SK-N-SH (cell line): ENCODE data around the gene SUCLG2. TPM values are rescaled to one million over a fixed set of nuclear protein-coding genes. Genes with fewer than 3 reads are reported as not detected.

Source experiments
- CTCF ChIA-PET: fragments of 300-600, 350-600 bp; formaldehyde crosslinking; extraction: SDS; loops from one replicate; lab custom pipeline; 2021; lab: Yijun Ruan, JAX
- POLR2A ChIA-PET: fragments of 350-600 bp; sonication (Branson Sonifier 250); formaldehyde crosslinking; extraction: SDS; loops from one replicate; lab custom pipeline; 2020; ENCODE audit warnings: antibody characterized with exemption, inconsistent platforms; lab: Yijun Ruan, JAX
- DNase-seq: peaks from one replicate; pipeline ENCODE4 v3.0.0; 2012
- H2AFZ ChIP-seq: fragments of 200-600 bp; sonication (generic); 2 replicates; pipeline ENCODE4 v1.8.1; 2016; ENCODE audit warnings: antibody characterized with exemption, mild to moderate bottlenecking, low read depth
- H3F3A ChIP-seq: fragments of 200-600 bp; sonication (generic); replicated peaks from 2 replicates; pipeline ENCODE3; 2016; ENCODE audit warnings: antibody characterized with exemption, mild to moderate bottlenecking; ENCODE audit not compliant: insufficient read depth
- H3K27ac ChIP-seq, 2 experiments: fragments of 200-500 bp in 1 of 2; fragments of 200-600 bp in 1 of 2; sonication (Bioruptor generic) in 1 of 2; sonication (generic), shearing (Covaris generic) in 1 of 2; 2 replicates each; pipeline versions ENCODE4 v1.5.1 to v1.6.1; 2014 to 2016; ENCODE audit warnings: low read depth in 2 of 2, inconsistent platforms in 1 of 2, low read length in 1 of 2, mild to moderate bottlenecking in 1 of 2, mixed read lengths in 1 of 2
- H3K27me3 ChIP-seq: fragments of 200-600 bp; sonication (generic), shearing (Covaris generic); 2 replicates; pipeline ENCODE4 v1.6.1; 2016; ENCODE audit warnings: mixed run types; ENCODE audit not compliant: insufficient read depth
- H3K36me3 ChIP-seq, 2 experiments: fragments of 200-500 bp in 1 of 2; fragments of 200-600 bp in 1 of 2; sonication (Bioruptor generic) in 1 of 2; sonication (generic) in 1 of 2; replicated peaks in 1 of 2; 2 replicates each; pipeline versions ENCODE3 to v1.5.1; 2014 to 2016; ENCODE audit warnings: low read length in 1 of 2, mild to moderate bottlenecking in 1 of 2; ENCODE audit not compliant: insufficient read depth in 2 of 2, control insufficient read depth in 1 of 2
- H3K4me1 ChIP-seq, 2 experiments: fragments of 200-500 bp in 1 of 2; fragments of 200-600 bp in 1 of 2; sonication (Bioruptor generic) in 1 of 2; sonication (generic), shearing (Covaris generic) in 1 of 2; 2 replicates each; pipeline versions ENCODE4 v1.5.1 to v1.6.1; 2014 to 2016; ENCODE audit warnings: low read depth in 1 of 2, low read length in 1 of 2, mixed run types in 1 of 2; ENCODE audit not compliant: insufficient read depth in 2 of 2, control insufficient read depth in 1 of 2
- H3K4me2 ChIP-seq: fragments of 200-600 bp; sonication (generic), shearing (Covaris generic); 2 replicates; pipeline ENCODE4 v1.6.1; 2017; ENCODE audit warnings: mixed run types
- H3K4me3 ChIP-seq, 2 experiments: fragments of 200-500 bp in 1 of 2; fragments of 200-600 bp in 1 of 2; sonication (Bioruptor generic) in 1 of 2; sonication (generic), shearing (Covaris generic) in 1 of 2; 2 replicates each; pipeline versions ENCODE4 v1.5.1 to v1.8.1; 2014 to 2016; ENCODE audit warnings: low read depth in 2 of 2, inconsistent platforms in 1 of 2, low read length in 1 of 2, mild to moderate bottlenecking in 1 of 2, mixed read lengths in 1 of 2, moderate library complexity in 1 of 2
- H3K79me2 ChIP-seq: fragments of 200-600 bp; sonication (generic); 2 replicates; pipeline ENCODE4 v1.8.1; 2017; ENCODE audit warnings: mild to moderate bottlenecking; ENCODE audit not compliant: insufficient read depth
- H3K9ac ChIP-seq: fragments of 200-600 bp; sonication (generic); 2 replicates; pipeline ENCODE4 v1.6.1; 2017; ENCODE audit warnings: mixed run types
- H3K9me2 ChIP-seq: fragments of 200-600 bp; sonication (generic); 2 replicates; pipeline ENCODE4 v1.6.1; 2017; ENCODE audit warnings: mixed run types
- H3K9me3 ChIP-seq: fragments of 200-600 bp; sonication (generic); 2 replicates; pipeline ENCODE4 v1.6.1; 2017; ENCODE audit warnings: mixed run types, mild to moderate bottlenecking, moderate library complexity
- H4K20me1 ChIP-seq: fragments of 200-600 bp; sonication (generic); 2 replicates; pipeline ENCODE4 v1.6.1; 2017; ENCODE audit warnings: mild to moderate bottlenecking, mixed run types; ENCODE audit not compliant: insufficient read depth
- EP300 ChIP-seq, 2 experiments: IDR thresholded peaks; 2 replicates each; pipeline versions ENCODE4 v1.4.0 to v1.6.1; 2012; ENCODE audit warnings: borderline replicate concordance in 1 of 2, low read depth in 1 of 2, low read length in 1 of 2
- JUND ChIP-seq: IDR thresholded peaks from 2 replicates; pipeline ENCODE4 v1.4.0; 2012
- MEF2A ChIP-seq: IDR thresholded peaks from 2 replicates; pipeline ENCODE4 v1.4.0; 2012; ENCODE audit warnings: low read depth, borderline replicate concordance
- NFIC ChIP-seq: IDR thresholded peaks from 2 replicates; pipeline ENCODE4 v1.4.0; 2012; ENCODE audit warnings: borderline replicate concordance
- RAD21 ChIP-seq: IDR thresholded peaks from 2 replicates; pipeline ENCODE4 v1.6.1; 2012; ENCODE audit warnings: mild to moderate bottlenecking, low read length
- RCOR1 ChIP-seq: fragments of 150-350 bp; IDR thresholded peaks from 2 replicates; pipeline ENCODE4 v1.6.1; 2017; ENCODE audit warnings: antibody characterized with exemption, low read length
- RXRA ChIP-seq: IDR thresholded peaks from 2 replicates; pipeline ENCODE4 v1.4.0; 2012; ENCODE audit warnings: low read depth, mild to moderate bottlenecking, borderline replicate concordance
- SIN3A ChIP-seq: IDR thresholded peaks from 2 replicates; pipeline ENCODE4 v1.6.1; 2012; ENCODE audit warnings: low read depth, mild to moderate bottlenecking, low read length, moderate library complexity, borderline replicate concordance
- TEAD4 ChIP-seq: IDR thresholded peaks from 2 replicates; pipeline ENCODE4 v1.4.0; 2012; ENCODE audit warnings: mild to moderate bottlenecking, borderline replicate concordance; ENCODE audit not compliant: insufficient read depth
- WGBS: methylation state at CpG from one replicate; pipeline ENCODE4 v1.1.6; 2017; ENCODE audit warnings: low lambda C conversion rate; 5-methylcytosine and 5-hydroxymethylcytosine counted together
- polyA plus RNA-seq, 3 experiments: library from polyadenylated mRNA; depleted of rRNA; stranded (reverse); fragments of >200 nt; gene quantifications; 2 replicates each; pipeline ENCODE4 v1.2.3, GENCODE V29; 2012
- TF ChIP-seq, protein P1 (sequence below): IDR thresholded peaks from 2 replicates; pipeline ENCODE4 v1.4.0; 2012; ENCODE audit warnings: low read depth, borderline replicate concordance
- TF ChIP-seq, protein P2 (sequence below): IDR thresholded peaks from 2 replicates; pipeline ENCODE4; 2012
- TF ChIP-seq, protein P3 (sequence below): IDR thresholded peaks from 2 replicates; pipeline ENCODE4 v1.4.0; 2012; ENCODE audit warnings: low read depth, borderline replicate concordance
- TF ChIP-seq, protein P4 (sequence below): IDR thresholded peaks from 2 replicates; pipeline ENCODE4 v1.6.1; 2012; ENCODE audit warnings: mild to moderate bottlenecking, low read depth, low read length, moderate library complexity

SUCLG2 gene
- polyA plus RNA-seq, 1 of the 3 experiments (the other 2 are of a cell fraction): 20.2 TPM

DNA sequence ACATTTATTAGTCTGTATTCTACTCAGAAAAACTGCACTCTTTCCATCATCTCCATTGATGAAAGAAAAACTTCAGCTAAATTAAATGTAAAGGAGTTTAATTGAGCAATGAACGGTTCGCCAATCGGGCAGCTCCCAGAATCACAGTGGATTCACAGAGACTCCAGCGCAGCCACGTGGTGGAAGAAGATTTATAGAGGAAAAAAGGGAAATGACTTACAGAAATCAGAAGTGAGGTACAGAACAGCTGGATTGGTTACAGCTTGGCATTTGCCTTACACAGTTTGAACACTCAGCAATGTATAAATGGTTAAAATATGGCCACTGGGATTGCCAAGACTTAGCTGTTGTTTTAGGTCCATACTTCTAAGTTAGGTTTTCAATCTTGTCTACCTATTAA is 2.8 kb upstream of the SUCLG2 start:
- Histone ChIP-seq H3K4me1 (peaks cover 0 to 10% of the 10 kb centered on the region in 2 experiments; a peak in 2 of 4 replicates), H3K79me2 (peaks cover 25% of the 10 kb centered on the region; the same call in 1 of the 2 replicates), H3K9me2 (no peaks in the 10 kb centered on the region), H4K20me1 (no peaks in the 10 kb centered on the region), H3K36me3 (peaks cover 0 to 3% of the 10 kb centered on the region in 2 experiments), H3K27me3 (no peaks in the 10 kb centered on the region), H3K4me2 (no peak overlapping the region), H3F3A (peaks cover 14% of the 10 kb centered on the region), H3K9me3 (no peaks in the 10 kb centered on the region), H3K4me3 (no peak overlapping the region), H2AFZ (no peak overlapping the region), H3K9ac (no peak overlapping the region), H3K27ac (no peak overlapping the region)
- ChIA-PET POLR2A (no interaction called here), CTCF (no interaction called here)
- WGBS: 85% methylated on average over 5 of the region's 5 CpGs
- TF ChIP-seq, protein P1, sequence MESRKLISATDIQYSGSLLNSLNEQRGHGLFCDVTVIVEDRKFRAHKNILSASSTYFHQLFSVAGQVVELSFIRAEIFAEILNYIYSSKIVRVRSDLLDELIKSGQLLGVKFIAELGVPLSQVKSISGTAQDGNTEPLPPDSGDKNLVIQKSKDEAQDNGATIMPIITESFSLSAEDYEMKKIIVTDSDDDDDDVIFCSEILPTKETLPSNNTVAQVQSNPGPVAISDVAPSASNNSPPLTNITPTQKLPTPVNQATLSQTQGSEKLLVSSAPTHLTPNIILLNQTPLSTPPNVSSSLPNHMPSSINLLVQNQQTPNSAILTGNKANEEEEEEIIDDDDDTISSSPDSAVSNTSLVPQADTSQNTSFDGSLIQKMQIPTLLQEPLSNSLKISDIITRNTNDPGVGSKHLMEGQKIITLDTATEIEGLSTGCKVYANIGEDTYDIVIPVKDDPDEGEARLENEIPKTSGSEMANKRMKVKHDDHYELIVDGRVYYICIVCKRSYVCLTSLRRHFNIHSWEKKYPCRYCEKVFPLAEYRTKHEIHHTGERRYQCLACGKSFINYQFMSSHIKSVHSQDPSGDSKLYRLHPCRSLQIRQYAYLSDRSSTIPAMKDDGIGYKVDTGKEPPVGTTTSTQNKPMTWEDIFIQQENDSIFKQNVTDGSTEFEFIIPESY: no peak
- TF ChIP-seq RCOR1 (no peak), RXRA (no peak), RAD21 (no peak), JUND (no peak), TEAD4 (no peak), NFIC (no peak), SIN3A (no peak), EP300 (IDR thresholded peaks at IDR 0.05; ENCODE audit: borderline replicate concordance in 1 of 2, low read depth in 1 of 2, low read length in 1 of 2) (no peak), MEF2A (no peak)
- TF ChIP-seq, protein P2, sequence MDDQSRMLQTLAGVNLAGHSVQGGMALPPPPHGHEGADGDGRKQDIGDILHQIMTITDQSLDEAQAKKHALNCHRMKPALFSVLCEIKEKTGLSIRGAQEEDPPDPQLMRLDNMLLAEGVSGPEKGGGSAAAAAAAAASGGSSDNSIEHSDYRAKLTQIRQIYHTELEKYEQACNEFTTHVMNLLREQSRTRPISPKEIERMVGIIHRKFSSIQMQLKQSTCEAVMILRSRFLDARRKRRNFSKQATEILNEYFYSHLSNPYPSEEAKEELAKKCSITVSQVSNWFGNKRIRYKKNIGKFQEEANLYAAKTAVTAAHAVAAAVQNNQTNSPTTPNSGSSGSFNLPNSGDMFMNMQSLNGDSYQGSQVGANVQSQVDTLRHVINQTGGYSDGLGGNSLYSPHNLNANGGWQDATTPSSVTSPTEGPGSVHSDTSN: no peak
- TF ChIP-seq, protein P3, sequence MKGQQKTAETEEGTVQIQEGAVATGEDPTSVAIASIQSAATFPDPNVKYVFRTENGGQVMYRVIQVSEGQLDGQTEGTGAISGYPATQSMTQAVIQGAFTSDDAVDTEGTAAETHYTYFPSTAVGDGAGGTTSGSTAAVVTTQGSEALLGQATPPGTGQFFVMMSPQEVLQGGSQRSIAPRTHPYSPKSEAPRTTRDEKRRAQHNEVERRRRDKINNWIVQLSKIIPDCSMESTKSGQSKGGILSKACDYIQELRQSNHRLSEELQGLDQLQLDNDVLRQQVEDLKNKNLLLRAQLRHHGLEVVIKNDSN: no peak
- TF ChIP-seq, protein P4, sequence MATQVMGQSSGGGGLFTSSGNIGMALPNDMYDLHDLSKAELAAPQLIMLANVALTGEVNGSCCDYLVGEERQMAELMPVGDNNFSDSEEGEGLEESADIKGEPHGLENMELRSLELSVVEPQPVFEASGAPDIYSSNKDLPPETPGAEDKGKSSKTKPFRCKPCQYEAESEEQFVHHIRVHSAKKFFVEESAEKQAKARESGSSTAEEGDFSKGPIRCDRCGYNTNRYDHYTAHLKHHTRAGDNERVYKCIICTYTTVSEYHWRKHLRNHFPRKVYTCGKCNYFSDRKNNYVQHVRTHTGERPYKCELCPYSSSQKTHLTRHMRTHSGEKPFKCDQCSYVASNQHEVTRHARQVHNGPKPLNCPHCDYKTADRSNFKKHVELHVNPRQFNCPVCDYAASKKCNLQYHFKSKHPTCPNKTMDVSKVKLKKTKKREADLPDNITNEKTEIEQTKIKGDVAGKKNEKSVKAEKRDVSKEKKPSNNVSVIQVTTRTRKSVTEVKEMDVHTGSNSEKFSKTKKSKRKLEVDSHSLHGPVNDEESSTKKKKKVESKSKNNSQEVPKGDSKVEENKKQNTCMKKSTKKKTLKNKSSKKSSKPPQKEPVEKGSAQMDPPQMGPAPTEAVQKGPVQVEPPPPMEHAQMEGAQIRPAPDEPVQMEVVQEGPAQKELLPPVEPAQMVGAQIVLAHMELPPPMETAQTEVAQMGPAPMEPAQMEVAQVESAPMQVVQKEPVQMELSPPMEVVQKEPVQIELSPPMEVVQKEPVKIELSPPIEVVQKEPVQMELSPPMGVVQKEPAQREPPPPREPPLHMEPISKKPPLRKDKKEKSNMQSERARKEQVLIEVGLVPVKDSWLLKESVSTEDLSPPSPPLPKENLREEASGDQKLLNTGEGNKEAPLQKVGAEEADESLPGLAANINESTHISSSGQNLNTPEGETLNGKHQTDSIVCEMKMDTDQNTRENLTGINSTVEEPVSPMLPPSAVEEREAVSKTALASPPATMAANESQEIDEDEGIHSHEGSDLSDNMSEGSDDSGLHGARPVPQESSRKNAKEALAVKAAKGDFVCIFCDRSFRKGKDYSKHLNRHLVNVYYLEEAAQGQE: no peak
- DNase-seq: no peak
